ENCODE measurements around the gene PTPRD.

GRCh38 chr9:8627976-8628679 lies 1984.7 kb downstream of the PTPRD start:
- TF ChIP-seq POLR2A (IDR thresholded peaks at IDR 0.05) (no peak), POLR2AphosphoS5 (IDR thresholded peaks at IDR 0.05) (no peak)
- TF ChIP-seq, protein P1, sequence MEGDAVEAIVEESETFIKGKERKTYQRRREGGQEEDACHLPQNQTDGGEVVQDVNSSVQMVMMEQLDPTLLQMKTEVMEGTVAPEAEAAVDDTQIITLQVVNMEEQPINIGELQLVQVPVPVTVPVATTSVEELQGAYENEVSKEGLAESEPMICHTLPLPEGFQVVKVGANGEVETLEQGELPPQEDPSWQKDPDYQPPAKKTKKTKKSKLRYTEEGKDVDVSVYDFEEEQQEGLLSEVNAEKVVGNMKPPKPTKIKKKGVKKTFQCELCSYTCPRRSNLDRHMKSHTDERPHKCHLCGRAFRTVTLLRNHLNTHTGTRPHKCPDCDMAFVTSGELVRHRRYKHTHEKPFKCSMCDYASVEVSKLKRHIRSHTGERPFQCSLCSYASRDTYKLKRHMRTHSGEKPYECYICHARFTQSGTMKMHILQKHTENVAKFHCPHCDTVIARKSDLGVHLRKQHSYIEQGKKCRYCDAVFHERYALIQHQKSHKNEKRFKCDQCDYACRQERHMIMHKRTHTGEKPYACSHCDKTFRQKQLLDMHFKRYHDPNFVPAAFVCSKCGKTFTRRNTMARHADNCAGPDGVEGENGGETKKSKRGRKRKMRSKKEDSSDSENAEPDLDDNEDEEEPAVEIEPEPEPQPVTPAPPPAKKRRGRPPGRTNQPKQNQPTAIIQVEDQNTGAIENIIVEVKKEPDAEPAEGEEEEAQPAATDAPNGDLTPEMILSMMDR (IDR thresholded peaks at IDR 0.05 in 8 of 11, conservative IDR thresholded peaks at IDR 0.05 in 3 of 11): no peak
